ENCODE data around the gene PPP4R4. TPM values are rescaled to one million over a fixed set of nuclear protein-coding genes. Genes with fewer than 3 reads are reported as not detected.

Gene PPP4R4
- polyA plus RNA-seq, 1 of the 3 experiments (the other 2 are of a cell fraction), result 2.5 TPM

- 87% methylated on average over 6 of the region's 6 CpGs for whole genome bisulfite sequencing (ENCODE audit: low lambda C conversion rate)
- TF ChIP-seq JUND (IDR thresholded peaks at IDR 0.05) (no peak), NRF1 (IDR thresholded peaks at IDR 0.05; ENCODE audit: low read depth, low read length) (no peak), YY1 (IDR thresholded peaks at IDR 0.05; ENCODE audit: low read depth) (no peak), MXI1 (IDR thresholded peaks at IDR 0.05; ENCODE audit: low read depth, low read length) (no peak), RAD21 (IDR thresholded peaks at IDR 0.05; ENCODE audit: low read length) (no peak), FOSL2 (IDR thresholded peaks at IDR 0.05; ENCODE audit: borderline replicate concordance, low read depth) (no peak), CHD2 (IDR thresholded peaks at IDR 0.05; ENCODE audit: low read length, partially characterized antibody) (no peak), SMC3 (IDR thresholded peaks at IDR 0.05; ENCODE audit: low read depth, low read length) (no peak), TAF1 (IDR thresholded peaks at IDR 0.05; ENCODE audit: borderline replicate concordance, low read depth, low read length) (no peak), RFX5 (IDR thresholded peaks at IDR 0.05; ENCODE audit: low read length) (no peak), USF1 (IDR thresholded peaks at IDR 0.05; ENCODE audit: borderline replicate concordance, low read depth) (no peak), ZBTB33 (IDR thresholded peaks at IDR 0.05; ENCODE audit: borderline replicate concordance, low read depth) (no peak), MAX (IDR thresholded peaks at IDR 0.05; ENCODE audit: low read depth) (no peak), GATA2 (CRISPR knock-in tag; IDR thresholded peaks at IDR 0.05) (no peak), EZH2phosphoT487 (IDR thresholded peaks at IDR 0.05; ENCODE audit: borderline replicate concordance, low read depth) (no peak), RXRA (IDR thresholded peaks at IDR 0.05; ENCODE audit: borderline replicate concordance, low read depth) (no peak), TEAD4 (IDR thresholded peaks at IDR 0.05; ENCODE audit: borderline replicate concordance, insufficient read depth) (no peak), MEF2A (IDR thresholded peaks at IDR 0.05; ENCODE audit: borderline replicate concordance, low read depth) (no peak)
- TF ChIP-seq, protein P1, sequence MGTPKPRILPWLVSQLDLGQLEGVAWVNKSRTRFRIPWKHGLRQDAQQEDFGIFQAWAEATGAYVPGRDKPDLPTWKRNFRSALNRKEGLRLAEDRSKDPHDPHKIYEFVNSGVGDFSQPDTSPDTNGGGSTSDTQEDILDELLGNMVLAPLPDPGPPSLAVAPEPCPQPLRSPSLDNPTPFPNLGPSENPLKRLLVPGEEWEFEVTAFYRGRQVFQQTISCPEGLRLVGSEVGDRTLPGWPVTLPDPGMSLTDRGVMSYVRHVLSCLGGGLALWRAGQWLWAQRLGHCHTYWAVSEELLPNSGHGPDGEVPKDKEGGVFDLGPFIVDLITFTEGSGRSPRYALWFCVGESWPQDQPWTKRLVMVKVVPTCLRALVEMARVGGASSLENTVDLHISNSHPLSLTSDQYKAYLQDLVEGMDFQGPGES (IDR thresholded peaks at IDR 0.05; ENCODE audit: low read depth, low read length), result no peak
- Histone ChIP-seq H3F3A (replicated peaks; ENCODE audit: insufficient read depth) (peaks cover 11% of the 10 kb centered on the region), H3K79me2 (ENCODE audit: insufficient read depth) (no peaks in the 10 kb centered on the region), H3K4me3 (ENCODE audit: low read depth in 2 of 2, low read length in 1 of 2) (no peak overlapping the region), H3K4me1 (ENCODE audit: control insufficient read depth in 1 of 2, insufficient read depth in 2 of 2, low read depth in 1 of 2, low read length in 1 of 2) (peaks cover 8% of the 10 kb centered on the region in 2 experiments; a peak in 2 of 4 replicates), H3K4me2 (no peak overlapping the region), H2AFZ (ENCODE audit: low read depth) (no peak overlapping the region), H3K36me3 (replicated peaks in 1 of 2; ENCODE audit: control insufficient read depth in 1 of 2, insufficient read depth in 2 of 2, low read length in 1 of 2) (no peaks in the 10 kb centered on the region), H3K9me3 (0 out of 2 replicates have a peak, but pooled peaks cover 5% of the 10 kb centered on the region), H3K27me3 (ENCODE audit: insufficient read depth) (no peaks in the 10 kb centered on the region), H4K20me1 (ENCODE audit: insufficient read depth) (no peaks in the 10 kb centered on the region), H3K9ac (no peak overlapping the region), H3K27ac (ENCODE audit: low read depth in 2 of 2, low read length in 1 of 2) (no peak overlapping the region), H3K9me2 (no peaks in the 10 kb centered on the region)
- DNase-seq, result no peak
- ChIA-PET POLR2A (no interaction called here), CTCF (interaction anchor here (1.4 to 5.0 kb wide), 3 partner anchors 11 to 231 kb away, joined by 4 to 27 read pairs (median 16); no protein-coding TSS in a partner anchor)
Observed at GRCh38 chr14:94170136-94170535, 4.0 kb upstream of the PPP4R4 start.
